ENCODE measurements around the gene TNXB. TPM values are rescaled to one million over a fixed set of nuclear protein-coding genes. Genes with fewer than 3 reads are reported as not detected.
"Not testable (repeated sequence)": the region's sequence is repeated elsewhere in the genome, so short reads cannot be mapped to it uniquely, and the experiment has no call there.

TNXB gene
- total RNA-seq, 1 experiment from 2014 or later, result 0.06 TPM

DNA sequence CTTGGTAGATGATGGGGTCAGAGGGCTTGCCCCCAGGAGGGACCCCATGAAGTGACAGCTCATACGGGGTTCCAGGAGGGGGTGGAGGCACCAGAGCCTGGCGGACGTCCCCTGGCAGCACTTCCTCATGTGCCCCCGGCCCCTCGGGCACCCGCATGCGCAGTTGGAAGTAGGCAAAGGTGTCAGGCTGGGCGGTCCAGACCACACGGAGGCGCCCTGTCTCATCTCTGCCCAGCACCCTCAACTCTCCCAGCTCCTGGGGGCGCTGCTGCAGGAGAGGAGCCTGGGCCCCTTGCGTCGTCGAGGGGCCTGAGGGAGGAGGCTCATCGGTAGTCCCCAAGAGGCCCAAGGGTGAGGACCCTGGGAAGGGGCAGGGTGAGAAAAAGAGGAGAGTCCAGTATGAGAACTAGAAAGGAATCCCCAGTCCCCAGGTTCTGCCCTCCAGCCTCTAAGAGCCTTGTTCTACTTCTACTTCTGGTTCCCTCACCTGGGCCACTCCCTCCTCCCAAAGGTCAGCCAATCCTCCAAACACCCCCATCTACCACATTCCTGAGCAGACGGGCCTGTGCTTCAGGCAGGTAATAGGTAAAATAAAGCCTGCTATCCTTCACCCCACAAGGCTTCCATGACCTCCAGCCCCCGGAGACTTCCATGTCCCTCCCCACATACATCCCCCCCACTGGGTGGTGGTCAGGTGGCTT, 23.2 kb downstream of the TNXB start:
- DNase-seq (ENCODE audit: low read depth), result no peak

DNA sequence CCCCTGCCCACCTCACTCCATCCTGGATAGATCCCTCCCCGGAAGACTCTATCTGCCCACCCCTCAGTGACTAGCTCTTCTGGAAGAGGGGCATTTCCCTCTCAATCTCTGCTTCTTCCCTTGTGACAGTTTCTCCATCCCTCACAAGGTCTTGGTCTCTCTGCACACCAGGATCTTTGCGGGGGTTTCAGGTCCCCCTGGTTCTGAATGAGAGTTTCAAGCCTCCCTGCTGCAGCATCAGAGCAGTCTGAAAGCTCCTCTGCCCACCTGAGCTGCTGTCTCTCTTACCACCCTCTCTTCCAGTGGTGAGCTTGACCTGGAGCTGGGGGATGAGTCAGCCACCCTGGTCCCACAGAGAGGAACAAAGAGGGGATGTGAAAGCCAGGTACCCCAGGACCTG, 24.4 kb downstream of the TNXB start:
- DNase-seq (ENCODE audit: low read depth), result no peak

DNA sequence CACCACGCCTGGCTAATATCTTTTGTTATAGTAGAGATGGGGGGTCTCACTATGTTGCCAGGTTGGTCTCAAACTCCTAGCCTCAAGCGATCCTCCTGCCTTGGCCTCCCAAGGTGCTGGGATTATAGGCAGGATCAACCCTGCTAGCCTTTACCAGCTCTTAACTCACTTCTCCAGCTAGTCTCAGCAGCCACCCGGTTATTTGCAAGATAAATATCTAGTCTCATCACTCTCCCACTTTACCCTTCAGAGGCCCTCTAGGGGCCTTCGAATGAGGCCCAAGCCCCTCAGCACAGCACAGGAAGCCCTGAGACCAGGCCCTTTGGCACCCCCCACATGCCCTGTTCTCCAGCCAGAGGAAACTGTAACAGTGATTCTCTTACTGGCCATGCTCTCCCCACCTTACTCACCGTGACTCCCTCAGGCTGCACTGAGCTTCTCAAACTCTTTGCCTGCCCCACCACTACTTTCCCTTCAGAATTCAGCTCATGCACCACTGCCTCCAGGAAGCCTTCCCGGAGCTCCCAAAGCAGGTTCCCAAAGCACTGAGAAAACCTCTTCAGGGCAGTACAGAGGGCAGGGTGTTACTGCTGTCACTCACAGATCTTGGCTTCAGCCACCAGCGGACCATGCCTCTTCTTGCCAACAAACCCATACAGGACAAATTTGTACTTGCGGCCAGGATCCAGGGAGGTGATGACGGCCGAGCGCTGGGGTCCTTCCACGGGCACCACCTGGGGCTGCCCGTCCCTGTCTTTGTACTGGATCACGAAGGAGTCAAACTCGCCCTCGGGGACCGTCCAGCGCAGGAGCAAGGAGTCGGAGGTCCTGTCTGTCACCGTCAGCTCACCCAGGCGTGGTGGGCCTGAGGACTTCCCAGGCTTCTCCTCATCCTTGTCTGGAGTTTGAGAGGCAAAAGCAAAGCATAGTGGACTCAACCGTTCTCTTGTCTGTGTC, 25.0 kb downstream of the TNXB start:
- no peak for DNase-seq (ENCODE audit: low read depth)

DNA sequence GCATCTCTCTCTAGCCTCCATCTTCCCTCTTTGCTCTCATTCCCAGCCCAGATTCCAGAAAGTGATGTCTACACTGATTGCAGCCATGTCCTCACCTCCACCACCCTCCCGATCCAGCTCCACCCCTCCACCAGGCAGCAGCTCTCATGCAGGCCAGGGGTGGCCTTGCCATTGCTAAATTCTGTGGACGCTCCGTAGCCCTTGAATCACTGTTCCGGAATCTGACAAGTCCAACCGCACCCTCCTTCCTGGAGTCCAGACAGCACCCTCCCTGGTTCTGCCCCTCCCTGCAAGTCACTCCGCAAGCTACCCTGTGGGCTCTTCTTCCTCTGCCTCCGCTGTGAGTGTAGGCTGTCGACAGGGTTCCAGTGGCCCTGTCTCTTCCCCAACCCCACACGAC, 26.2 kb downstream of the TNXB start:
- peak; percentile 74 for DNase-seq (ENCODE audit: low read depth)

DNA sequence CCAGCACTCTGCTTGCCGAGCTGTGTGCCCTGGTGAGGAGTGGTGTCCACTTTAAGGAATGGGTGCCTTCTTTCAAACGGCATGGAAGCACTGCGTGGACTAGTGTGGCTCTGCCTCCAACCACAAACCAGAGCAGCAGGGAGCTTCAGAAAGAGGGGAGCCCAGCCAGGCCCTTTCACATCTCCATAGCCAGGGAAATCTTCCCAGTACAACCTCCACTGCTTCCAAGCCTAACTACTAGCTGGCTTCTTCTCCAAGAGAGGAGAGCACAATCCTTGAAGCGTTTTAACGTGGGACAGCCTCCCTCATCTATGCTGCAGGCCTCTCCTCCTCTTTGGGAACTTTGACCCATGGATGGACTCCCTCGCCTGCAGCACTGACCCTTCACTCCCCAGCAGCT, 26.7 kb downstream of the TNXB start:
- no peak for DNase-seq (ENCODE audit: low read depth)

DNA sequence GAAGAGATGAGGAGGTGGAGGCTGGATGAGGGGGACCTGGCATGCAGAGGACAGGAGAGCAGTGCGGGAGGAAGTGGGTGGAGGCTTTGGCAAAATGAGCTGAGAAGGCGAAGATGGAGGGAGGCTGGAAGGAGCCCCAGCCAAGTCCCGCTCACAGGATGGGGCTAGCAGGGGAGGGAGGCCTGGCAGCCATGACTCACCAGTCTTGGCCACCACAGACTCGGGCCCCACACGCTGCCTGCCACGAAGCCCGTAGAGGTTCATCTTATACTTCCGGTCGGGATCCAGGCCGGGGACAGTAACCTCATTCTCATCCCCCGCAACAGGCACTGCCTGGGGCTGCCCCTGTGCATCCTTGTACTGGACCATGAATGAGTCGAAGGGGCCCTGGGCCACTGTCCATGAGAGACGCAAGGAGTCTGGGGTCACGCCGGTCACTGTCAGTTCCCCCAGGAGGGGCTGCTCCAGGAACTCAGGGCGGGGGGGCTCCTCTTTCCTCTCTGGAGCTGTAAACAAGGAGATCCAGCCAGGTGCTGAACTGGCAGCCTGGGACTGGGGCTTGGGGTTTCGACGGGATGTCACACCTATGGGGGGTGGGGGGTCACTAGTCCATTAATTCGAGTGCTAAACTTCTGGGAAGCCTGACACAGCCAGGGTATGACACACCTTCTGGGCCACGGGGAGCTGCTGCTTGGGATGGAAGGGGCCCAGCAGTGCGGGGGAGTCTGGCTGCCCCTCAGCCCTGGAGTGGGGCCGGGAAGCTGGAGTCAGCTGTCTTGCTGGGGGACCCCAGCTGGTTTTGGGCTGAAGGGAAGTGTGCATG, 27.8 kb downstream of the TNXB start:
- peak; percentile 68 for DNase-seq (ENCODE audit: low read depth)

DNA sequence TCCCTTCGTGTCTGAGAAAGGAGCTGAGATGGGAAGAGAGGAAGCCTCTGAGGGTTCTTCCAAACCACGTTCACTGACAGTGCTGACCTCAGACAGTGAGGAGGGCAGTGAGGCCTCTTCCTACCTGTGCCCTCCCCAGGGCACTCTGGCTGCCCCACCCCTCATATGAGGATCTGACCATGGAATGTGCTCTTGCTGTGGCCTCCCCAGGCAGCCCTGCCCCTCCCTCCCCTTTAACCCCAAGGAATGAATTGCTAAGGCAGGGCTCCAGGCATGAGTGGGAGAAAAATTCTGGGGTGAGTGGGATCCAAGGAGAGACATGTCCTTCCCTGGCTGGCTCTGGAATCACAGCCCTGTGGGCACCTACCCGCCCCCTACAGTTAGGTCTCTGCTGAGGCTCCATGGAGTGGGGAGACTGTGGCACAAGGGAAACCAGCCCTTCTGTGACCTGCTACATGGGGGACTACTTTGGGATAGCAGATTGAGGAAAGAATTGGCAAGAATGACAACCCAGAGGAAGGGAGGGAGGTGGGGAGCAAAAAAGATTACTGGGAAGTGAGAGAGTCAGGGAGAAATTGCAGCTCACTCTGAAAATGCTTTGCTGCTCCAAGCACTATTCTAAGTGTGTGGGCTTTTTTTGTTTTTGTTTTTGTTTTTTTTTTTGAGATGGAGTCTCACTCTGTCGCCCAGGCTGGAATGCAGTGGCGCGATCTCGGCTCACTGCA, 29.4 kb downstream of the TNXB start:
- no peak for DNase-seq (ENCODE audit: low read depth)

DNA sequence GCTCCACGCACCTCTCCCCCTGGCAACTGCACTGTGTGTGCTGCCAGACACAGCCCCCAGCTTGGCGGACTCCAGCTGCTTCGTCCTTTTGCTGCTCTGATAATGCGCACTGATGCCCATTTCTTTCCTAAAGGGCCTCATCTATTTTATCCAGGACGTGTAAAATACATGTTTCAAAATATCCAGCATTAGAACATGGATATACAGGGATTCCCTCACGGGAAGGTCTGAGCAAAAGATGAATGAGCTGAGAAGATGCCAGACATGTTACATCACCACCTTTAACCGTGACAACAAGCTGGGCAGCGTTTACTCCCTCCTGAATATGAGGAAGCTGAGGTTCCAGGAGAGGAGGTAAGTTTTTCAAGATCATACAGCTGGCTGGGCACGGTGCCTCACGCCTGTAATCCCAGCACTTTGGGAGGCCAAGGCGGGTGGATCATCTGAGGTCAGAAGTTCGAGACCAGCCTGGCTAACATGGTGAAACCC, 32.8 kb downstream of the TNXB start:
- DNase-seq (ENCODE audit: low read depth), result peak; percentile 55

DNA sequence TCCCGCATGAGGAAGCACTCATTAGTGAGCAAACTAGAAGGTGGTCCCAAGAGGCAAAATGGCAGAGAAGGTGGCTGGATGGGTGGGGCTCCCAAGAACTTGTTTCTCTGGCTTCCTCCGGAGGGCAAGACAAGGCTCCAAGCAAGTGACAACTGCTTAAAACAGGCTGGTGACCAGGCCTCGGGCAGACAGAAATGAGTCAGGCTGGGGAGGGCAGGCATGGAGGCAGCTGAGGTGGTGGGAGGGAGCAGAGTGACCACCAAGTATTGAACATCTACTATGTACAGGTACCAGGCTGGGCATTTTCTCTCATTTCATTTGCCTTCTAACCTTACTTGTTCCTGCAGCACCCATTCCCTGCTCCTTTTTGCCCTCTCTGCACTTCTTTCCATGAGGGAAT, 33.4 kb downstream of the TNXB start:
- DNase-seq (ENCODE audit: low read depth), result no peak

DNA sequence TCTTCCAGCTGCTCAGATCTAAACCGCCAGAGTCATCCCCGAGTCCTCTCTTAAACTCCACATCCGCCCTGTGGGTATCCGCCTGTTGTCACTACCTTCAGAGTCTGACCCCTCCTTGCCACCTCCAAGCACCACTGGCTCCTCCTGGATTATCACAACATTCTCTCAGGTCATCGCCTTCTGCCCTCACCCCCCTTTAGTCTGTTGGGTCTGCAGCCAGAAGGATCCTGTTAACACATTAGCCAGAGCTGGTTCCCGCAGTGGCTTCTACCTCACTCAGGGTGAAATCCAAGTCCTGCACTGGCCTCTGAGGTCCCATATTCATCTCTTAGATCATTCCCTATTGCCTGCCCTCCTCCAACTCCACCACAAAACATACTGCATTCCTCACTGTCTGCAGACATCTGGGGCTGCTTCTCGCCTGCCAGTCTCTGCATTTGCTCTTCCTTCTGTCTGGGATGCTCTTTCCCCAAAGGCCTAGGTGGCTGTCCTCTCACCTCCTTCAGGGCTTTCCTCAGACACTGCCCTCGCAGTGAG, 34.1 kb downstream of the TNXB start:
- DNase-seq (ENCODE audit: low read depth), result no peak

DNA sequence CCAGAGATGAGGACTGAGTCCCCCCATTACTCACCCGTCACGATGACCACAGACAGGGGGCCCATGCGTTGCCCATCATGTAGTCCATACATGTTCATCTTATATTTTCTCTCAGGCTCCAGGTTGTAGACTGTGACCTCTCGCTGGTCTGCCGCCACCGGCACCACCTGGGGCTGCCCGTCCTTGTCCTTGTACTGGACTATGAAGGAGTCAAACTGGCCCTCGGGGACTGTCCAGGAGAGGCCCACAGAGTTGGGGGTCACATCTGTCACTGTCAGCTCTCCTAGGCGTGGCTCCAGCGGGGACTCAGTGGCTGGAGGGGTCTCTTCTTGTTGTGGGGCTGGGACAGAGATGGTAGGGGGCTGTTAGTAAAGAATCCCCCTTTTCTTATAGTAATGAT, 35.5 kb downstream of the TNXB start:
- DNase-seq (ENCODE audit: low read depth), result no peak

DNA sequence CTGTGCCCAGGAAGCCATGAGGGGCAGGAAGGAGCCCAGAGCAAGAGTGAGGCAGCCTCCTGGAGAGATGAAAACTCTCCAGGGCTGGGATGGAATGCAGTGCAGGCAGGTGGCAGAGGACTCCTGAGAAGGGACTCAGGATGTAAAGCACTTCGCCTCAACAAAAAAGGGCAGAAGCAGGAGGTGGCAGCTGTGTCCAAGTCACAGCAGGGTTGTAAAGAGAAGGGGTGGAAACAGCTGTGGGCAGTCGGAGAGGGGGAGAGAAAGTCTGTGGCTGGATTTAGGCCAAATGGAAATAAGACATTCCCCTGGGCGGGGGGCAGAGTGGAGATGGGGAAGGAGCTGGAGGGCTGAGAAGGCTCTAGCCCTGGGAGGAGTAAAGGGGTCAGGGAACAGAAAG, 36.0 kb downstream of the TNXB start:
- no peak for DNase-seq (ENCODE audit: low read depth)

DNA sequence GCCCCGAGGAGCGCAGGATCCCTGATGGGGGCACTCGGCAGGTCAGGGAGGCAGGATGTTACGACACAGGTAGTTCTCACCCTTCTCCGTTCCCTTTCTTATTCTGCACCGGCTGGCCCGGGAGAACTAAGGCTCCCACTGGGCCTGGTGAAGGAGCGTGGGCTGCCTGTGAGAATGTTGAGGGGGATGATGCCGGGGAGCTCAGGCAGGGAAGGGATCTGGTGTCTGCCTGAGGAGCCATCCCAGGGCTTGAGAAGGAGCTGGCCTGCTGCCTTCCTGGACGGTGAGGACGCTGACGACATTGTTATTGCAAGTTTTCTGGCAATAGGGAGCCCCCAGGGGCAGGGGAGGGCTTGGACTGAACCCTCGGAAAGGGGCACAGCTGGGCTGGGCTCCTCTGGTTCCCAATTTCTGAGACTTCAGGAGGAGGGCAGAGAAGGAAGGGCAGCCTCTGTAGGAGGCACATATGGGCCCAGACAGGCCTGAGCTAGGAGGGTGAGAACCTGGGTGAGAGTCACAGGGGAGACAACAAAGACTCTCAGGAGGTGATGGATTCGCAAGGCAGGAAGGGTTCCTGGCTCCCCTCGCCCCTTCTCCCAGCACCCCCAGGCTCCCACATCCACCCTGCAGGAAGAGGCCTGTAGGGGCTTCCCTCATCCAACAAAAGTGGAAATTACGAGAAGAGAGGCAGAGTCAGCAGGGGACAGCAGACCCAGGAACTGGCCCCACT, 38.2 kb downstream of the TNXB start:
- no peak for DNase-seq (ENCODE audit: low read depth)

DNA sequence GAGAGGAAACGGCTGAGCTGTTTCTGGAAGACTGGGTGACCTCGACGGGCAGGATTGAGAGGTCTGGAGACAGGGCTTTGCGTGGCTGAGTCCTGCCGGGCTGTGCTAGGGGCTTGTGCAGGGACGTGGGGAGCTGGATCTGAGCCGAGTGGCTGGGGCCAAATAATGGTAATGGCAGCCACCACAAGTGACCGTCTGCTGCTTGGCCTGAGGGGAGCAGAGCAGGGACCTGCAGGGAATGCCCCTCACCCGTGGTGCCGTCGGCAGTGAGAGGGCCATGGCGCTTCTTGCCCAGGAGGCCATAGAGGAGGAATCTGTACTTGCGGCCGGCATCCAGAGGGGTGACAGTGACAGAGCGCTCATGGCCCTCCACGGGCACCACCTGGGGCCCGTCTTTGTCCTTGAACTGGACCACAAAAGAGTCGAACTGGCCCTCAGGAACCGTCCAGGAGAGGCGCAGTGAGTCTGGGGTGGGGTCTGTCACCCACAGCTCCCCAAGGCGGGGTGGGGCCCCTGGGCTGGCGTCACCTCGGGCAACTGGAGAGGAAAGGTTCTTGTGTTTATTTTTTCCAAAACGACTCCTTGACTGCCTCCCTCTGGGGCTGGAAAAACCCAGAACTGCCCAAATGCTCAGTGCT, 39.1 kb downstream of the TNXB start:
- DNase-seq (ENCODE audit: low read depth), result no peak

DNA sequence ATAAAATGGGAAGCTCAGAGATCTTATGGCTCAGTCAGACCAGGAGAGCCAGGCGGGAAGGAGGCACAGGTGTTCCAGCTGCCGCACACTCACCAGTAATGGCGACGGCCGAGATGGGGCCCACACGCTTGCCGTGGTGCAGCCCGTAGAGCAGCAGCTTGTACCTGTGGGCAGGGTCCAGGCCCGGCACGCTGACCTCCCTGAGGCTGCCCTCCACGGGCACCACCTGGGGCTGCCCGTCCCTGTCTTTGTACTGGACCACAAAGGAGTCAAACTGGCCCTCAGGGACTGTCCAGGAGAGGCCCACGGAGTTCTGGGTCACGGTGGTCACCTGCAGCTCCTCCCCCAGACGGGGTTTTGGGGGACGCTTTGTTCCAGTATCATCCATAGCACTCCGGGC, 39.7 kb downstream of the TNXB start:
- no peak for DNase-seq (ENCODE audit: low read depth)

DNA sequence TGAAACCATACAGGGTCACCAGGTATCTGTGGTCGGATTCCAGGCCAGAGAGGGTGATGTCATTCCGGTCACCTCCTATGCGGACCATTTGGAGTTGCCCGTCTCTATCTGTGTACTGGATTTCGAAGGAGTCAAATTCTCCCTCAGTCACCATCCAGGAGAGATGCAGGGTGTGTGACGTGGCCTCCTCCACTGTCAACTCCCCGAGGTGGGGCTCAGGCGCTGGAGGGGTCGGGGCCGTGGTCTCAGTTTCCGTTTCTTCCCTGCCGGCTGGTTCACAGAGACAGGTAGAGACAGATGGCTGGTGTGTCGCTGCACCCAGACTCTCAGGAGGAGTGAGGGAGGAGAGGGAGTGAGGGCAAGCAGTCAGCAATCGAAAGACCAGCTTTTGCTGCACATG, 40.3 kb downstream of the TNXB start:
- no peak for DNase-seq (ENCODE audit: low read depth)

DNA sequence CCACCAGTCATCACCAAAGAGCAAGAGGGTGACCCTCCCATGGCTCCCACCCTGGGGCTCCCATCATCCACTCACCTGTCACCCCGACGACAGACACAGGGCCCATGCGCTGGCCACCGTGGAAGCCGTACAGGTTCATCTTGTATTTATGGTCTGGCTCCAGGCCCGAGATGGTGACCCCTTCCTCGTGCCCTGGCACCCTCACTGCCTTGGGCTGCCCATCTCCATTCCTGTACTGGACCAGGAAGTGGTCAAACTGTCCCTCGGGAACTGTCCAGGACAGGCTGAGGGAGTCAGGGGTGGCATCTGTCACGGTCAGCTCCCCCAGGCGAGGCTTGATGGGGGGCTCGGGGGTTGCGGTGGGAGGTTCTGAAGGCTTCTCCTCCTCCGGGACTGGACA, 40.8 kb downstream of the TNXB start:
- DNase-seq (ENCODE audit: low read depth), result not testable (repeated sequence)

DNA sequence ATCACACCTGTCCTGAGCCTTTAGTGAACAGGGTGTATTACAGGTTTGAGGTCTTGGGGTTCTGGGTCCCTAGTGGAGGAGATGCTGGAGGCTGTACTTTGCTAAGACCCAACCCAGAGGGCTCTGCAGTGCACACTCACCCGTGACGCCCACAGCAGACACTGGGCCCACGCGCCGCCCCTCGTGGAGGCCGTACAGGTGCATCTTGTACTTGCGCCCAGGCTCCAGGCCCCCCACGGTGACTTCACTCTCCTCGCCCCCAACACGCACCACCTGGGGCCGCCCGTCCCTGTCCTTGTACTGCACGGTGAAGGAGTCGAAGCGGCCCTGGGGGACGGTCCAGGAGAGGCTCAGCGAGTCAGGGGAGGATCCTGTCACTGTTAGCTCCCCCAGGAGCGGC, 41.6 kb downstream of the TNXB start:
- not testable (repeated sequence) for DNase-seq (ENCODE audit: low read depth)

DNA sequence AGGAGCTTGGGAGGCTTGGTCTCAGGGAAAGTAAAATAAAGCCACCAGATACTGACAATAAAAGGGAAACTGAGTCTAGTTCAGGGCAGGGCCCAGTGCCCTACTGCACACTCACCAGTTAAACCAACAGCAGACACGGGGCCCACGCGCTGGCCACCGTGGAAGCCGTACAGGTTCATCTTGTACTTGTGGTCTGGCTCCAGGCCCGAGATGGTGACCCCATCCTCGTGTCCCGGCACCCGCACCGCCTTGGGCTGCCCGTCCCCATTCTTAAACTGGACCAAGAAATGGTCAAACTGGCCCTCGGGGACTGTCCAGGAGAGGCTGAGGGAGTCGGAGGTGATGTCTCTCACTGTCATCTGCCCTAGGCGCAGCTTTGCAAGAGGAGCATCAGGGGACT, 44.4 kb downstream of the TNXB start:
- no peak for DNase-seq (ENCODE audit: low read depth)
